A549 treated with GW870086 at 1 μM for 4 hours (cell line): ENCODE measurements around the gene MS4A4E. TPM values are rescaled to one million over a fixed set of nuclear protein-coding genes. Genes with fewer than 3 reads are reported as not detected.

ENCODE experiments used
- total RNA-seq: library from RNA; stranded (reverse); fragments of 200-300 nt; extraction: Qiagen RNA extraction; gene quantifications from 5 replicates; pipeline ENCODE4 v1.2.3, GENCODE V29; 2022; ENCODE audit warnings: low read depth

The MS4A4E gene
- total RNA-seq: not detected in 5 replicates

DNA sequence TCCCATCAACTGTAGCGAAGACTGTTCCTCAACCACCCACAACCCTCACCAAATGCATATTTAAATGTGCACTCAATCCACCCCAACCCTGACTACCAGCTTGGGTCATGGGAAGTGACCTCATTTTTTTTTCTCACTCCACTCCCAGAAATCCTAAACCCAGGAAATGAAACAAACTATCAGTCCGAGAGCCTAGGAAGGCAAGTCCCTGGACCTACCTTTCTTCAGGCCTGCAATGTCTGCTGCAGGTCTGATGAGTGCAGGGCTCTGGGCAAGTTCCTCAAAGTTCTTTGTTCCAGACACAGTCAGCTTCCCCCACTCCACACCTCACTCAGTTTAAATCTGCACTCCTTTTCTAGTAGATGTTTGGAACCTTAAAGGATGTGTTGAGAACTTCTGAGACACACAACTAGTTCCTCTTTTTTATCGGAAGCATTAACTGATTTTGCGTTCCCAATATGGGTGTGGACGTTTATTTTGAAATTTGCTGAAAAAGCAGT, at the start of gene MS4A4E:
Gene MS4A4E, minus strand, starts transcription at position 398 of the 500 bp plus-strand sequence. CDS start 13,082 bp downstream, outside the sequence.

GRCh38 chr11:60280412-60280811, 37.5 kb upstream of the MS4A4E start, which contains the start of gene MS4A4A:
MS4A4A (plus strand) TSS chr11:60280666; CDS start chr11:60280676, 10 bp downstream.

DNA sequence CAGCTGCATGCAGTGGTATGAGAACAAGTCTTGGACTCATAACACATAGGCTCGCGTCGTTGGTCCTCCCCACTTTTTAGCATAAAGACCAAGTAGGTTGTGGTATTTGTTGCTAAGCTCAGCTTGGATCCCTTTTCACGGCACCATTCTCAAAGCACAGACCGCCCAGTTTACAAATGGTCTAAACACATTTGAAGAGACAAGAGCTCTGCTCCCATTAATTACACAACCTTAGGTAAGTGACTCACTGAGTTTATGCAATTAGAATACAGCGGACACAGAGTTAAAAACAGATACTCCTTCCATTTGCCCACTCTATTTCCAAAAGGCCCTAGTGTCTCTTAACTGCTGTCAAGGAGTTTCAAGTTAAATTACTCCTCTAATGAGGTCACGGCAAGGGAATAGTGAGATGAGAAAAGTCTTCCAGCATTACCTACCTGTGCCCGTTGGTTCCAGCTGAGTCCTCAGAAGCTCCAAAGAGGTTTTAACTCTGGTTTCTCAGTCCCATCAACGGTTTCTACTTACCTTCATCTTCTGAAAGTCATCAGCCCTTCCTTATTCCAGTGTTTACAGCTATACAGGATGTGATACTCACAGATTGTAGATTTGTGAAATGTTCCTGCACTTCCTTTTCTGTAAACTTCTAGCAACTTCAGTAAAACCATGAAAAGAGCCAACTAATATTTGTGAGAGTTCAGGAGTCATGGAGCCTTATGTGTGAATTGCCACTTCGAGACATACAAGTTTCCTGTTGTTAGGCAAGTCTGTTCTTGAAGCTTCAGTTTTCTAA, 60.2 kb downstream of the MS4A4E start, which contains the start of gene MS4A6A:
Gene MS4A6A, minus strand, starts transcription at position 543 of the 790 bp plus-strand sequence. CDS start 1,356 bp downstream, outside the sequence.

Other genes with a start within 250 kb of the MS4A4E start
- not detected in 5 replicates for gene OOSP4B, start 226.0 kb downstream of the MS4A4E start, total RNA-seq
- not detected in 5 replicates for gene OOSP2, start 202.7 kb downstream of the MS4A4E start, total RNA-seq
- not detected in 5 replicates for gene MS4A3, start 186.5 kb downstream of the MS4A4E start, total RNA-seq
- gene MS4A2, start 154.5 kb downstream of the MS4A4E start, total RNA-seq: not detected in 5 replicates
- not detected in 5 replicates for gene MS4A6A, start 60.1 kb downstream of the MS4A4E start, total RNA-seq
- not detected in 5 replicates for gene MS4A4A, start 37.5 kb upstream of the MS4A4E start, total RNA-seq
- gene MS4A6E, start 84.1 kb upstream of the MS4A4E start, total RNA-seq: not detected in 5 replicates
- not detected in 5 replicates for gene MS4A7, start 135.4 kb upstream of the MS4A4E start, total RNA-seq
- not detected in 5 replicates for gene MS4A14, start 153.3 kb upstream of the MS4A4E start, total RNA-seq
- gene MS4A5, start 186.4 kb upstream of the MS4A4E start, total RNA-seq: not detected in 5 replicates
- not detected in 5 replicates for gene MS4A1, start 212.7 kb upstream of the MS4A4E start, total RNA-seq
- gene MS4A12, start 249.6 kb upstream of the MS4A4E start, total RNA-seq: not detected in 5 replicates